Heart right ventricle (tissue), 16 donors: ENCODE results near the gene GATAD2B. TPM values are rescaled to one million over a fixed set of nuclear protein-coding genes. Genes with fewer than 3 reads are reported as not detected.
A peak's percentile ranks its signal among the peaks of the same experiment; 100 is the strongest.

ENCODE experiments used
- ATAC-seq, 8 donors: fragments of 200-7000 bp; cut with Tn5 transposase; one replicate each; pipeline ENCODE4 v1.9.1; 2020; ENCODE audit warnings: mild to moderate bottlenecking in 8 of 8, moderate library complexity in 8 of 8, moderate number of reproducible peaks in 1 of 8
- DNase-seq, 2 donors: peaks; one replicate each; pipeline ENCODE4 v3.0.0-alpha.2; 2020
- H3K27ac ChIP-seq, 10 donors: fragments of 200-600 bp; sonication (generic) in 2 of 10; one replicate each; pipeline versions ENCODE4 v1.5.0 to v1.8.0; 2020 to 2022; ENCODE audit warnings: mild to moderate bottlenecking in 3 of 10
- H3K27me3 ChIP-seq, 7 donors: fragments of 200-600 bp; one replicate each; pipeline ENCODE4 v1.8.0; 2021 to 2022; ENCODE audit warnings: mild to moderate bottlenecking in 2 of 7
- H3K36me3 ChIP-seq, 9 donors: fragments of 200-600 bp; sonication (generic) in 1 of 9; one replicate each; pipeline versions ENCODE4 v1.5.0 to v1.8.0; 2020 to 2022; ENCODE audit warnings: mild to moderate bottlenecking in 2 of 9
- H3K4me1 ChIP-seq, 9 donors: fragments of 200-600 bp; sonication (generic) in 1 of 9; one replicate each; pipeline versions ENCODE4 v1.5.0 to v1.8.0; 2020 to 2022; ENCODE audit warnings: mild to moderate bottlenecking in 4 of 9
- H3K4me3 ChIP-seq, 10 donors: fragments of 200-600 bp; sonication (generic) in 2 of 10; one replicate each; pipeline versions ENCODE4 v1.5.0 to v1.8.0; 2020 to 2022; ENCODE audit warnings: mild to moderate bottlenecking in 7 of 10, moderate library complexity in 2 of 10
- H3K9me3 ChIP-seq, 11 donors: fragments of 200-600 bp in 10 of 11; sonication (generic) in 2 of 11; one replicate each; pipeline versions ENCODE4 v1.5.0 to v1.8.0; 2013 to 2022; ENCODE audit warnings: mild to moderate bottlenecking in 2 of 11, control low read depth in 1 of 11, moderate library complexity in 1 of 11
- CTCF ChIP-seq, 9 donors: fragments of 200-600 bp; sonication (generic) in 2 of 9; IDR thresholded peaks; one replicate each; pipeline versions ENCODE4 v1.5.0 to v1.8.0; 2021 to 2022; ENCODE audit warnings: antibody characterized with exemption in 9 of 9, mild to moderate bottlenecking in 5 of 9, moderate library complexity in 1 of 9
- WGBS, 2 donors: extraction: QIAGEN DNeasy Blood & Tissue Kit; methylation state at CpG; one replicate each; pipeline ENCODE4 v1.1.7; 2013; ENCODE audit warnings: inconsistent platforms in 1 of 2; 5-methylcytosine and 5-hydroxymethylcytosine counted together
- intact Hi-C, 10 donors: fragments of 100-400 bp; cut with DNase I; formaldehyde crosslinking; loops; one replicate each; pipeline versions ENCODE4 v1.11.1 to v1.14.2; 2022
- polyA plus RNA-seq, 2 donors: library from polyadenylated mRNA; stranded (reverse); fragments of 200-250 nt; gene quantifications; one replicate each; pipeline ENCODE4 v1.2.3, GENCODE V29; 2013
- total RNA-seq, 10 donors: library from RNA; stranded (reverse); fragmentation: NEBNext Ultra II Directional in 3 of 10; extraction: Animal tissue kit (Norgen Biotek cat#: 25700) in 3 of 10; gene quantifications; one replicate each; pipeline versions ENCODE4 v1.2.1 to v1.2.4, GENCODE V29; 2021 to 2023
- donor health status: Arrhythmogenic right ventricular cardiomyopathy.
- donor health status: ischemic (EF 13 %, LVEDD 7.1; RV severe dilation, severe dysfunction).
- donor health status: healthy with polysubstance abuse.
- donor health status: DM: no; HTN: yes; CAD: no.
- donor health status: DM: no; HTN: no; CAD: no.
- donor health status: ischemic (EF 25% LVEDD 6.9; RV normal size, moderate dysfunction).
- donor health status: ischemic (EF 25% LVEDD 5.7; RV mildly dilated, moderate dysfunction).
- donor health status: healthy.
- donor health status: DM: yes; HTN: yes; CAD: no.
- donor health status: Ischemic cardiomyopathy.
- donor health status: ischemic (EF 35%, LVEDD 5.7; RV mildly dilated, moderate dysfunction).
- donor health status: nonischemic (EF 11% LVEDD 7.7; RV severe dilation, severe dysfunction).
- donor health status: DM: yes; HTN: yes; CAD: no.
- donor health status: PGD.
- donor health status: ischemic (EF 29% LVEDD 5.4; RV normal size, mild dysfunction).
- donor health status: nonischemic (EF 23%, LVEDD 6.1; RV moderate dilation, normal function).

The GATAD2B gene
- total and polyA plus RNA-seq, 12 donors, result 3.9 to 52.6 (median 41.9) TPM

GRCh38 chr1:153780551-153780950, 142.2 kb downstream of the GATAD2B start:
- DNase-seq, result no peak
- no peak for TF ChIP-seq CTCF (IDR thresholded peaks at IDR 0.05)
- ATAC-seq, result no peak
- no peaks in the 10 kb centered on the region for H3K9me3 ChIP-seq
- 71 to 79% methylated on average over 4 of the region's 4 CpGs for WGBS, 2 donors
- intact Hi-C loops, result no loop called here
- no peaks in the 10 kb centered on the region for H3K27me3 ChIP-seq
- H3K4me1 ChIP-seq, result peaks cover 10 to 60% (median 41%) of the 10 kb centered on the region in 9 donors
- H3K36me3 ChIP-seq, result peaks cover 0 to 19% (median 0%) of the 10 kb centered on the region in 9 donors
- H3K4me3 ChIP-seq, result no peak overlapping the region
- peak overlapping the region in 2 of 10 donors; percentile 0 to 48 for H3K27ac ChIP-seq

GRCh38 chr1:153779781-153780541, 142.8 kb downstream of the GATAD2B start:
- H3K27me3 ChIP-seq, result no peaks in the 10 kb centered on the region
- H3K36me3 ChIP-seq, result peaks cover 0 to 19% (median 0%) of the 10 kb centered on the region in 9 donors
- intact Hi-C loops, result no loop called here
- WGBS, 2 donors, result 45 to 49% methylated on average over 17 of the region's 17 CpGs
- peak overlapping the region in 2 of 10 donors; percentile 0 to 48 for H3K27ac ChIP-seq
- peaks cover 12 to 66% (median 44%) of the 10 kb centered on the region in 9 donors for H3K4me1 ChIP-seq
- TF ChIP-seq CTCF (IDR thresholded peaks at IDR 0.05), result no peak
- peak in 1 of 2 donors; percentile 54 for DNase-seq
- H3K4me3 ChIP-seq, result no peak overlapping the region
- H3K9me3 ChIP-seq, result no peaks in the 10 kb centered on the region
- ATAC-seq, result no peak

- DNase-seq (no peak), ATAC-seq (no peak)
- H3K27ac ChIP-seq, result no peak overlapping the region
- intact Hi-C loops, result no loop called here
- 88 to 93% methylated on average over 18 of the region's 18 CpGs for WGBS, 2 donors
- TF ChIP-seq CTCF (IDR thresholded peaks at IDR 0.05), result no peak
- no peaks in the 10 kb centered on the region for H3K9me3 ChIP-seq
- H3K27me3 ChIP-seq, result no peaks in the 10 kb centered on the region
- H3K4me3 ChIP-seq, result no peak overlapping the region
- peaks cover 0 to 19% (median 0%) of the 10 kb centered on the region in 9 donors for H3K36me3 ChIP-seq
- H3K4me1 ChIP-seq, result peaks cover 16 to 73% (median 54%) of the 10 kb centered on the region in 9 donors
These were observed 143.8 kb downstream of the GATAD2B start for GRCh38 chr1:153778824-153779519.

- Histone ChIP-seq H3K36me3 (peaks cover 0 to 23% (median 0%) of the 10 kb centered on the region in 9 donors), H3K4me3 (no peak overlapping the region), H3K4me1 (peaks cover 19 to 78% (median 60%) of the 10 kb centered on the region in 9 donors), H3K27me3 (no peaks in the 10 kb centered on the region), H3K9me3 (no peaks in the 10 kb centered on the region), H3K27ac (no peak overlapping the region)
- ATAC-seq (no peak), DNase-seq (no peak)
- 92% methylated on average over 22 of the region's 22 CpGs for WGBS, 2 donors
- TF ChIP-seq CTCF (IDR thresholded peaks at IDR 0.05), result no peak
- intact Hi-C loops, result no loop called here
These were observed 144.5 kb downstream of the GATAD2B start for GRCh38 chr1:153778051-153778823.
